Vagina (tissue), 2 donors: ENCODE data around the gene GNB2. TPM values are rescaled to one million over a fixed set of nuclear protein-coding genes. Genes with fewer than 3 reads are reported as not detected.
"Not testable (repeated sequence)": the region's sequence is repeated elsewhere in the genome, so short reads cannot be mapped to it uniquely, and the experiment has no call there.

Experiments used
- DNase-seq, 2 donors: peaks; one replicate each; pipeline ENCODE4 v3.0.0-alpha.2; 2017; ENCODE audit errors: extremely low spot score in 2 of 2
- H3K27ac ChIP-seq: fragments of 200-600 bp; sonication (generic); one replicate; pipeline ENCODE4 v1.5.1; 2019
- H3K27me3 ChIP-seq: fragments of 200-600 bp; sonication (generic); one replicate; pipeline ENCODE4 v1.5.1; 2019
- H3K36me3 ChIP-seq, 2 donors: fragments of 200-600 bp; sonication (generic); one replicate each; pipeline ENCODE4 v1.5.1; 2017 to 2019
- H3K4me1 ChIP-seq: fragments of 200-600 bp; sonication (generic); one replicate; pipeline ENCODE4 v1.5.1; 2019
- H3K4me3 ChIP-seq, 2 donors: fragments of 200-600 bp; sonication (generic); 1 replicate in 1 of 2; 2 replicates in 1 of 2; pipeline ENCODE4 v1.5.1; 2016 to 2019
- H3K9me3 ChIP-seq: fragments of 200-600 bp; sonication (generic); one replicate; pipeline ENCODE4 v1.5.1; 2019
- CTCF ChIP-seq, 3 experiments: fragments of 450-650 bp in 2 of 3; fragments of 200-600 bp in 1 of 3; sonication (generic) in 1 of 3; IDR thresholded peaks; one replicate each; pipeline ENCODE4 v1.5.1; 2017 to 2019; ENCODE audit warnings: antibody characterized with exemption in 3 of 3, mild to moderate bottlenecking in 2 of 3, moderate library complexity in 2 of 3
- POLR2A ChIP-seq, 2 donors: fragments of 450-650 bp; IDR thresholded peaks; one replicate each; pipeline ENCODE4 v1.6.1; 2017; ENCODE audit warnings: antibody characterized with exemption in 2 of 2, mild to moderate bottlenecking in 2 of 2, moderate library complexity in 2 of 2
- POLR2AphosphoS5 ChIP-seq, 2 donors: sonication (generic); formaldehyde crosslinking; IDR thresholded peaks; one replicate each; pipeline ENCODE4 v1.9.0; 2017; ENCODE audit warnings: antibody characterized with exemption in 2 of 2, mild to moderate bottlenecking in 2 of 2, low read depth in 1 of 2; ENCODE audit not compliant: insufficient read depth in 1 of 2
- intact Hi-C: fragments of 100-400 bp; cut with DNase I; formaldehyde crosslinking; loops from one replicate; pipeline ENCODE4 v1.15.1; 2023
- total RNA-seq: library from RNA; depleted of rRNA; stranded (reverse); fragments of >200 nt; gene quantifications from one replicate; pipeline ENCODE4 v1.2.3, GENCODE V29; 2016

Gene GNB2
- total RNA-seq, 1 donor from 2014 or later: 283 TPM

- intact Hi-C loops: no loop called here
Observed at GRCh38 chr7:100642534-100642907, 31.0 kb upstream of the GNB2 start.

GRCh38 chr7:100649826-100650565, 23.5 kb upstream of the GNB2 start:
- no peak for DNase-seq

More at GRCh38 chr7:100642534-100642907, 31.0 kb upstream of the GNB2 start:
- H3K27me3 ChIP-seq: no peaks in the 10 kb centered on the region
- TF ChIP-seq POLR2A (IDR thresholded peaks at IDR 0.05) (no peak), POLR2AphosphoS5 (IDR thresholded peaks at IDR 0.05; ENCODE audit: insufficient read depth in 1 of 2, low read depth in 1 of 2) (no peak), CTCF (IDR thresholded peaks at IDR 0.05) (no peak)
- no peaks in the 10 kb centered on the region for H3K4me1 ChIP-seq
- no peaks in the 10 kb centered on the region for H3K36me3 ChIP-seq
- H3K27ac ChIP-seq: no peak overlapping the region
- H3K4me3 ChIP-seq: no peak overlapping the region
- no peak for DNase-seq
- no peaks in the 10 kb centered on the region for H3K9me3 ChIP-seq

GRCh38 chr7:100654908-100655831, 18.4 kb upstream of the GNB2 start:
- DNase-seq: no peak
- Histone ChIP-seq H3K27ac (no peak overlapping the region), H3K27me3 (peaks cover 12% of the 10 kb centered on the region), H3K4me3 (no peak overlapping the region), H3K9me3 (no peaks in the 10 kb centered on the region), H3K4me1 (no peaks in the 10 kb centered on the region), H3K36me3 (no peaks in the 10 kb centered on the region)
- no peak for TF ChIP-seq POLR2AphosphoS5 (IDR thresholded peaks at IDR 0.05; ENCODE audit: insufficient read depth in 1 of 2, low read depth in 1 of 2)
- TF ChIP-seq POLR2A (IDR thresholded peaks at IDR 0.05): no peak
- TF ChIP-seq CTCF (IDR thresholded peaks at IDR 0.05): no peak
- intact Hi-C loops: no loop called here

More at GRCh38 chr7:100649826-100650565, 23.5 kb upstream of the GNB2 start:
- no peaks in the 10 kb centered on the region for H3K4me1 ChIP-seq
- intact Hi-C loops: no loop called here
- TF ChIP-seq POLR2A (IDR thresholded peaks at IDR 0.05) (no peak), POLR2AphosphoS5 (IDR thresholded peaks at IDR 0.05; ENCODE audit: insufficient read depth in 1 of 2, low read depth in 1 of 2) (no peak), CTCF (IDR thresholded peaks at IDR 0.05) (no peak)
- no peak overlapping the region for H3K27ac ChIP-seq
- H3K36me3 ChIP-seq: no peaks in the 10 kb centered on the region
- H3K9me3 ChIP-seq: no peaks in the 10 kb centered on the region
- H3K27me3 ChIP-seq: peaks cover 3% of the 10 kb centered on the region
- no peak overlapping the region for H3K4me3 ChIP-seq

GRCh38 chr7:100655908-100656674, 17.4 kb upstream of the GNB2 start, which contains the start of gene ACTL6B:
Gene ACTL6B, minus strand, starts transcription at chr7:100656448. Its CDS starts 94 bp downstream, at chr7:100656354.
- Histone ChIP-seq H3K9me3 (no peaks in the 10 kb centered on the region), H3K27ac (no peak within 1 kb of the TSS), H3K36me3 (no peaks in the 10 kb centered on the region), H3K4me1 (no peaks in the 10 kb centered on the region), H3K4me3 (no peak within 1 kb of the TSS), H3K27me3 (peaks cover 12% of the 10 kb centered on the region)
- no peak for DNase-seq
- TF ChIP-seq POLR2AphosphoS5 (IDR thresholded peaks at IDR 0.05; ENCODE audit: insufficient read depth in 1 of 2, low read depth in 1 of 2) (no peak), CTCF (IDR thresholded peaks at IDR 0.05) (no peak), POLR2A (IDR thresholded peaks at IDR 0.05) (no peak)
- intact Hi-C loops: no loop called here

GRCh38 chr7:100662194-100662776, 11.3 kb upstream of the GNB2 start:
- H3K27me3 ChIP-seq, H3K4me1 ChIP-seq, DNase-seq, H3K9me3 ChIP-seq, H3K27ac ChIP-seq, H3K36me3 ChIP-seq, intact Hi-C loops, H3K4me3 ChIP-seq: not testable (repeated sequence)
